ENCODE measurements around the gene TPSD1.
"Not testable (repeated sequence)": the region's sequence is repeated elsewhere in the genome, so short reads cannot be mapped to it uniquely, and the experiment has no call there.

DNA sequence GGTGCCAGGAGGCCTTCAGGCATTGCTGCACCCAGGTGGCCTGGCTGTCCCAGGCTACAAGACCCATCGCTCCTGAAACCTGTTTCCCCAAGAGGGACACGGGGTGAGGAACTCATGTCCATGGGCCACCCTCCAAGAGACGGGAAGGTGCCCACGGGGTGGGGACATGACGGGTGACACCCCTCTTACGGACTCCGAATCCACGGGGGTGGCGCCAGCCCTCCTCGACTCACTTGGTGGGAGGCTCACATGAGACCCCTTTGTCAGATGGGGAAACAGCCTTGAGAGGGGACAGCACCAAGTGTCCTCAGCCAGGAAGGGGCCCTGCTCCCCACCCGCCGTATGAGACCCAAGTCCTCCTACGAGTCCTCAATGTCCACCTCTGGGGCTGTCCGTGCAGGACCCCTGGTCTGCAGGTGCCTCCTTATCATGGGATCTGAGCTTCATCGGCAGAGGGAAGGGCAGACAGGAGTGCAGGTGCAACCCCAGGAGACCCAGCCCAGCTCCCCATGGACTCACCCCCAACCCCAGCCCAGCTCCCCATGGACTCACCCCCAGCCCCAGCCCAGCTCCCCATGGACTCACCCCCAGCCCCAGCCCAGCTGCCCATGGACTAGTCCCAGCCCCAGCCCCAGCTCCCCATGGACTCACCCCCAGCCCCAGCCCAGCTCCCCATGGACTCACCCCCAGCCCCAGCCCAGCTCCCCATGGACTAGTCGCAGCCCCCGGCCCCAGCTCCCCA is 25.2 kb upstream of the TPSD1 start:
- not testable (repeated sequence) for TF ChIP-seq POLR2A (IDR thresholded peaks at IDR 0.05; ENCODE audit: low read length); GATA1 (IDR thresholded peaks at IDR 0.05; ENCODE audit: low read depth, low read length)

Data from erythroblast (primary cell).